ENCODE measurements around the gene SC5D. TPM values are rescaled to one million over a fixed set of nuclear protein-coding genes. Genes with fewer than 3 reads are reported as not detected.

Gene SC5D
- total RNA-seq, 1 donor from 2014 or later, result 57.7 TPM

DNA sequence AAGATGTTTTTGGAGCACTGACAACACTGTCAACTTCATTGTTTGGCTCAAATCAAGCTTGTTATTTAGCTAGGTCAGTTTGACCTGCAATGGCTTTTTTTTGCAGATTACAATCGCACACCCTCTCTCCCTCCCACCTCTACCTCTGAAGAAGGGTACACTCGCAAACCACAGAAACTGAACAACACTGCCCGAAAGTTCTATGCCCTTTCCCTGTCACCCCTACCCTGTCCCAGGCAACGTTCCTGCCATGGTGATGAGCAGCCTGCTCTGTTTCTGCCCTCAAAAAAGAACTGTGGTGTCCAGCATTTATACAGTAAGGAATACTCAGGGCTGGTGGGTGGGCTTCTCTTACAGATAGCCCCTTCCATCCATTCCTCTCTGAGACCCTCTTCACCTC lies 33.7 kb downstream of the SC5D start:
- Mint-ChIP-seq H3K9me3 (ENCODE audit: unreplicated experiment) (no peaks in the 10 kb centered on the region), H3K4me3 (ENCODE audit: unreplicated experiment) (no peak overlapping the region), H3K4me1 (ENCODE audit: low read depth, unreplicated experiment) (no peaks in the 10 kb centered on the region), H3K27me3 (ENCODE audit: unreplicated experiment) (no peaks in the 10 kb centered on the region), H3K27ac (ENCODE audit: unreplicated experiment) (no peak overlapping the region), H3K36me3 (ENCODE audit: unreplicated experiment) (no peaks in the 10 kb centered on the region)
- TF ChIP-seq, protein P1, sequence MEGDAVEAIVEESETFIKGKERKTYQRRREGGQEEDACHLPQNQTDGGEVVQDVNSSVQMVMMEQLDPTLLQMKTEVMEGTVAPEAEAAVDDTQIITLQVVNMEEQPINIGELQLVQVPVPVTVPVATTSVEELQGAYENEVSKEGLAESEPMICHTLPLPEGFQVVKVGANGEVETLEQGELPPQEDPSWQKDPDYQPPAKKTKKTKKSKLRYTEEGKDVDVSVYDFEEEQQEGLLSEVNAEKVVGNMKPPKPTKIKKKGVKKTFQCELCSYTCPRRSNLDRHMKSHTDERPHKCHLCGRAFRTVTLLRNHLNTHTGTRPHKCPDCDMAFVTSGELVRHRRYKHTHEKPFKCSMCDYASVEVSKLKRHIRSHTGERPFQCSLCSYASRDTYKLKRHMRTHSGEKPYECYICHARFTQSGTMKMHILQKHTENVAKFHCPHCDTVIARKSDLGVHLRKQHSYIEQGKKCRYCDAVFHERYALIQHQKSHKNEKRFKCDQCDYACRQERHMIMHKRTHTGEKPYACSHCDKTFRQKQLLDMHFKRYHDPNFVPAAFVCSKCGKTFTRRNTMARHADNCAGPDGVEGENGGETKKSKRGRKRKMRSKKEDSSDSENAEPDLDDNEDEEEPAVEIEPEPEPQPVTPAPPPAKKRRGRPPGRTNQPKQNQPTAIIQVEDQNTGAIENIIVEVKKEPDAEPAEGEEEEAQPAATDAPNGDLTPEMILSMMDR (IDR thresholded peaks at IDR 0.05; ENCODE audit: partially characterized antibody, unreplicated experiment), result no peak
- no peak for DNase-seq

DNA sequence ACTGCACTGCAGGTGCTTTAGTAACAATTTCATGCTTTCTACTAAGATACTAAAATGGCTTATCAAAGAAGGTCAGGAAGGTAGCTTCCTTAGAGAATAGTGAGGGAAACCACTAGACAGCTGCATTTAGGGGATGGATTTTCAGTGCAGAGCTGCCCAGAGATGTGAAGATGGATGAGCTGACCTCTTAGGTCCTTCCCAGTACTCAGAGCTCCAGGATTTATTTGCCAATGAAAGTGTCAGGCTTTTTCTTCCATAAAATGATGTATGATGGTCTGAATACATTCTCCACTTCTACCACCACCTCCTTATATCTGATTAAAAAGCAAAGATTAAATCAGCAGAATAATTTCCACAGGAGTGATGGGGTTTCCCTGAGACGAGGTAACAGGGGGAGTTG lies 35.0 kb downstream of the SC5D start:
- H3K4me1 Mint-ChIP-seq (ENCODE audit: low read depth, unreplicated experiment), result no peaks in the 10 kb centered on the region
- DNase-seq, result no peak
- H3K4me3 Mint-ChIP-seq (ENCODE audit: unreplicated experiment), result no peak overlapping the region
- H3K27ac Mint-ChIP-seq (ENCODE audit: unreplicated experiment), result no peak overlapping the region
- no peaks in the 10 kb centered on the region for H3K36me3 Mint-ChIP-seq (ENCODE audit: unreplicated experiment)
- no peaks in the 10 kb centered on the region for H3K9me3 Mint-ChIP-seq (ENCODE audit: unreplicated experiment)
- TF ChIP-seq, protein P1 (IDR thresholded peaks at IDR 0.05; ENCODE audit: partially characterized antibody, unreplicated experiment), result no peak
- H3K27me3 Mint-ChIP-seq (ENCODE audit: unreplicated experiment), result no peaks in the 10 kb centered on the region

DNA sequence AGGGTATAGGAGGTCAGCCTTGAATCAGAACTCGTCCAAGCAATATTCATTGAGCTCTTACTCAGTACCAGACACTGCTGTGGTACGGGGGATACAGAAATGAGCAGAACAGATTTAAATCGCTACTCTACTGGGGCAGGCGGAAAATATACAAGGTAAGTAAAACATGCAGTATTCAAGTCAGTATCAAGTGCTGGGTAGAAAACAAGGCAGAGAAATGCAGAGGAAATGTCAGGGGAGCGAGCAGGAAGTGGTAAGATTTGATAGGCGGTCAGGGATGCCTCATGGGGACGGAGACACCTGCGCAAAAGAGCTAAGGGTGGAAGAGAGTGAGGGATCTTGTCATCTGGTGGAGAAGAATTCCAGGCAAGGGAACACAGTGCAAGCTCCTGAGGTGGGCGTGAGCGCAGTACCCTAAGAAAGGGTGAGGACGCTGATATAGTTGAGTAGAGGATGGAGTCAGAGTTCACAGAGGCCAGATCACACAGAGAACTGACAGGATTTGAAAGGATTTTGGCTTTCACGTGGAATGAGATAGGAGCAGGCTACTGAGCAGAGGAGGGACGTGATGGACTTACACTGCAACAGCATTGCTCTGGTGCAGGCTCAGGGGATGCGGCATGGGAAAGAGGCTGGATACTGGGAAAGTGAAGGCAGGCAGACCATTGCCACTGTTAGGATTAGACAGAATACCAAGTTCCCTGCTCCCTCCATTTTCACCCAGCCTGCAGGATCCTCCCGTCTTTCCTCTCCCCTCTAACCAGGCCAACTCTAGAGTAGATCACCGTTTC lies 35.8 kb downstream of the SC5D start:
- TF ChIP-seq, protein P1 (IDR thresholded peaks at IDR 0.05; ENCODE audit: partially characterized antibody, unreplicated experiment), result no peak
- H3K27ac Mint-ChIP-seq (ENCODE audit: unreplicated experiment), result no peak overlapping the region
- H3K36me3 Mint-ChIP-seq (ENCODE audit: unreplicated experiment), result no peaks in the 10 kb centered on the region
- H3K4me1 Mint-ChIP-seq (ENCODE audit: low read depth, unreplicated experiment), result no peaks in the 10 kb centered on the region
- H3K4me3 Mint-ChIP-seq (ENCODE audit: unreplicated experiment), result no peak overlapping the region
- DNase-seq, result no peak
- H3K9me3 Mint-ChIP-seq (ENCODE audit: unreplicated experiment), result no peaks in the 10 kb centered on the region
- H3K27me3 Mint-ChIP-seq (ENCODE audit: unreplicated experiment), result no peaks in the 10 kb centered on the region

DNA sequence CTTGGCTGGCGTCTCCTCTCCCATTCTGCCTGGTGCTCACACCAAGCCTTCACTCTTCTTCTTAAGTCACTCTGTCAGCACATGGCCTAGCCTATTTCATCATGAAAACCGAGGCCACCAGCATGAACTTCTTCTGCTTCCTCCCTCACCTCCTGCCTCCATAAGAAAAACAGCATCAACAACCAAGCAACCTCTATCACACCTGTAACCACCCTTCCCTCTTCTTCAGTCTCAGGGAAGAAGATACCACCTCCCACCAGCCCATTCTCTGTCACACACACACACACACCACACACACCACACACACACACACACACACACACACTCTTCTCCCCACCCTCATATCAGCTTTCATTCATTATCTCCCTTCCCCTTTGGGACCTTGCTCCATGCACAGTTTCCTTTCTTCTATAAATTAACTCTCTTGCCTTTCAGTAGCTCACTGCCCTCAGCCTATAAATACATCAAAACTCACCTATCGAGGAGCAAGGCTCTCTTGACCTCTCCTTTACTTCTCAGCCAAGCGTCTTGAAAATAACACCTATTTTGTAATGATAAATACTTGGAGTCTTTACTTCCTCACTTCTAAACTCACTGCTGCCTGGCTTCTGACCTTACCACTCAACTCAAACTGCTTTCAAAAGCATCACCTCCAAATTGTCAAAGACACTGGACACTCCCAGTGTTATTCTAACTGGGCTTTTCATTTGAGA lies 36.6 kb downstream of the SC5D start:
- H3K27me3 Mint-ChIP-seq (ENCODE audit: unreplicated experiment), result no peaks in the 10 kb centered on the region
- TF ChIP-seq, protein P1 (IDR thresholded peaks at IDR 0.05; ENCODE audit: partially characterized antibody, unreplicated experiment), result no peak
- no peaks in the 10 kb centered on the region for H3K36me3 Mint-ChIP-seq (ENCODE audit: unreplicated experiment)
- H3K4me3 Mint-ChIP-seq (ENCODE audit: unreplicated experiment), result no peak overlapping the region
- H3K27ac Mint-ChIP-seq (ENCODE audit: unreplicated experiment), result no peak overlapping the region
- H3K9me3 Mint-ChIP-seq (ENCODE audit: unreplicated experiment), result no peaks in the 10 kb centered on the region
- H3K4me1 Mint-ChIP-seq (ENCODE audit: low read depth, unreplicated experiment), result no peaks in the 10 kb centered on the region
- no peak for DNase-seq

Measured in glutamatergic neuron (in vitro differentiated cells).